GM12878 (cell line): ENCODE results near the gene ZNF276. TPM values are rescaled to one million over a fixed set of nuclear protein-coding genes. Genes with fewer than 3 reads are reported as not detected.

Experiments used
- ATAC-seq: fragments of 200-7000 bp; cut with Tn5 transposase; 3 replicates; pipeline ENCODE4 v1.9.1; 2020; ENCODE audit warnings: mild to moderate bottlenecking, moderate library complexity
- BruUV-seq: library from RNA; stranded (reverse); fragments of 400-500 nt; replicated peaks from 2 replicates; lab custom pipeline; 2021; lab: Mats Ljungman, UMichigan
- CTCF ChIA-PET: fragments of 300-600 bp; sonication (Branson Sonifier 250); formaldehyde crosslinking; extraction: SDS; loops from one replicate; lab custom pipeline; 2021; ENCODE audit warnings: inconsistent platforms; lab: Yijun Ruan, JAX
- POLR2A ChIA-PET: fragments of 350-600 bp; formaldehyde crosslinking; extraction: SDS; loops from one replicate; lab custom pipeline; 2021; ENCODE audit warnings: inconsistent platforms; lab: Charles Lee
- RAD21 ChIA-PET: fragments of 300-600 bp; sonication (Branson Sonifier 250); formaldehyde crosslinking; loops from one replicate; lab custom pipeline; 2023; ENCODE audit warnings: antibody characterized with exemption; ENCODE audit not compliant: unreplicated experiment; lab: Charles Lee
- SMC1A ChIA-PET: fragments of 300-600 bp; sonication (Branson Sonifier 250); formaldehyde crosslinking; loops from one replicate; lab custom pipeline; 2023; ENCODE audit not compliant: unreplicated experiment, uncharacterized antibody; lab: Charles Lee
- DNase-seq: peaks from one replicate; pipeline ENCODE4 v3.0.0-alpha.2; 2011; ENCODE audit warnings: low read depth, low spot score
- FAIRE-seq: peaks from 3 replicates; lab custom pipeline; 2011; peaks lifted over from hg19 to GRCh38; lab: Jason Lieb, UNC
- H2AFZ ChIP-seq: 2 replicates; pipeline ENCODE4 v1.6.0; 2011; ENCODE audit warnings: low read depth, low read length, control low read depth; ENCODE audit not compliant: control insufficient read depth
- H3K27ac ChIP-seq: 2 replicates; pipeline ENCODE4 v1.5.1; 2011; ENCODE audit warnings: control low read depth; ENCODE audit not compliant: control insufficient read depth, insufficient read depth
- H3K27me3 ChIP-seq, 2 experiments: replicated peaks in 1 of 2; 2 replicates each; pipeline versions ENCODE4 v1.6.0 to v1.6.1; 2011; ENCODE audit warnings: low read length in 1 of 2; ENCODE audit not compliant: control insufficient read depth in 2 of 2, insufficient read depth in 2 of 2
- H3K36me3 ChIP-seq, 2 experiments: 2 replicates each; pipeline ENCODE4 v1.5.1; 2011; ENCODE audit warnings: low read length in 1 of 2; ENCODE audit not compliant: control insufficient read depth in 2 of 2, insufficient read depth in 2 of 2
- H3K4me1 ChIP-seq: 2 replicates; pipeline ENCODE4 v1.6.1; 2011; ENCODE audit warnings: mild to moderate bottlenecking, low read length, moderate library complexity, mixed read lengths; ENCODE audit not compliant: control insufficient read depth, insufficient read depth
- H3K4me2 ChIP-seq: 2 replicates; pipeline ENCODE4 v1.6.0; 2011; ENCODE audit warnings: control low read depth; ENCODE audit not compliant: control insufficient read depth, insufficient read depth
- H3K4me3 ChIP-seq: fragments of 200-600 bp; sonication (generic); 2 replicates; pipeline ENCODE4 v1.5.1; 2016
- H3K79me2 ChIP-seq: 2 replicates; pipeline ENCODE4 v1.6.0; 2011; ENCODE audit warnings: low read length; ENCODE audit not compliant: control insufficient read depth, insufficient read depth
- H3K9ac ChIP-seq: 2 replicates; pipeline ENCODE4 v1.8.0; 2011; ENCODE audit warnings: low read length, control low read depth, mixed read lengths; ENCODE audit not compliant: control insufficient read depth, insufficient read depth
- H3K9me3 ChIP-seq: replicated peaks from 3 replicates; pipeline ENCODE4 v1.5.1; 2011; ENCODE audit warnings: mild to moderate bottlenecking, low read length; ENCODE audit not compliant: control insufficient read depth, insufficient read depth
- H4K20me1 ChIP-seq: 2 replicates; pipeline ENCODE4 v1.6.0; 2011; ENCODE audit not compliant: control insufficient read depth, insufficient read depth
- CUX1 ChIP-seq: IDR thresholded peaks from 2 replicates; pipeline ENCODE4 v1.6.1; 2012; ENCODE audit warnings: improper control_type of control experiment, low read depth, low read length; ENCODE audit not compliant: insufficient replicate concordance
- EGR1 ChIP-seq, 2 experiments: IDR thresholded peaks; 1 replicate in 1 of 2; 2 replicates in 1 of 2; pipeline ENCODE4 v1.6.1; 2011 to 2012; ENCODE audit warnings: low read depth in 2 of 2, low read length in 2 of 2, borderline replicate concordance in 1 of 2, mild to moderate bottlenecking in 1 of 2, moderate library complexity in 1 of 2
- FOS ChIP-seq: IDR thresholded peaks from 3 replicates; pipeline ENCODE4 v1.6.1; 2011; ENCODE audit warnings: borderline replicate concordance; ENCODE audit not compliant: insufficient read length; ENCODE audit errors: extremely low read depth
- HSF1 ChIP-seq: fragments of 150-350 bp; IDR thresholded peaks from 2 replicates; pipeline ENCODE4 v1.6.1; 2014; ENCODE audit warnings: mild to moderate bottlenecking, low read depth, low read length
- IKZF2 ChIP-seq, 2 experiments: fragments of 450-650 bp; IDR thresholded peaks; 2 replicates each; pipeline ENCODE4 v1.6.1; 2017; ENCODE audit warnings: mild to moderate bottlenecking in 2 of 2, moderate library complexity in 2 of 2
- NBN ChIP-seq: fragments of 450-650 bp; IDR thresholded peaks from 2 replicates; pipeline ENCODE4 v1.6.1; 2016
- PAX5 ChIP-seq: IDR thresholded peaks from 2 replicates; pipeline ENCODE4 v1.6.1; 2011; ENCODE audit warnings: low read depth, low read length, borderline replicate concordance
- SREBF1 ChIP-seq: IDR thresholded peaks from 2 replicates; pipeline ENCODE4 v1.6.1; 2012; ENCODE audit warnings: mild to moderate bottlenecking, low read length
- ZBED1 ChIP-seq: IDR thresholded peaks from 2 replicates; pipeline ENCODE4 v1.6.1; 2016; ENCODE audit warnings: borderline replicate concordance
- ZBTB33 ChIP-seq: fragments of 450-650 bp; IDR thresholded peaks from 2 replicates; pipeline ENCODE4 v1.6.1; 2017; ENCODE audit warnings: mild to moderate bottlenecking
- ZNF207 ChIP-seq: fragments of 450-650 bp; IDR thresholded peaks from 2 replicates; pipeline ENCODE4 v1.6.1; 2014; ENCODE audit warnings: antibody characterized with exemption, mild to moderate bottlenecking, borderline replicate concordance
- WGBS: methylation state at CpG from one replicate; pipeline ENCODE4 v1.1.6; 2016; ENCODE audit warnings: low lambda C conversion rate; ENCODE audit not compliant: insufficient replicate concordance, insufficient coverage; ENCODE audit errors: missing lambda C conversion rate; 5-methylcytosine and 5-hydroxymethylcytosine counted together
- in situ Hi-C: fragments of 300-500 bp; cut with MboI; formaldehyde crosslinking; loops from 9 replicates; pipeline ENCODE4 v1.14.3; 2018; ENCODE audit warnings: mixed read lengths
- intact Hi-C: fragments of 100-400 bp; cut with micrococcal nuclease; formaldehyde crosslinking; loops from one replicate; pipeline ENCODE4 v1.14.2; 2022; ENCODE audit not compliant: unreplicated experiment
- polyA plus RNA-seq, 11 experiments: library from polyadenylated mRNA; depleted of rRNA in 4 of 11; unstranded in 6 of 11; stranded (reverse) in 5 of 11; fragments of >200 nt; fragmentation: Nextera tagmentation in 4 of 11; fragmentation: Illumina TruSeq in 1 of 11; extraction: Ambion mirVana in 4 of 11; extraction: Trizol in 1 of 11; gene quantifications; 1 replicate in 1 of 11; 2 replicates in 10 of 11; pipeline versions ENCODE4 v1.2.1 to v1.2.3, GENCODE V29; 2011 to 2016; ENCODE audit warnings: inconsistent platforms in 2 of 11, missing spikeins in 2 of 11, low read depth in 1 of 11
- total RNA-seq, 4 experiments: library from RNA; depleted of rRNA in 3 of 4; stranded (reverse); fragments of >200 nt in 3 of 4; fragmentation: Illumina TruSeq in 1 of 4; extraction: Trizol in 1 of 4; gene quantifications; 2 replicates each; pipeline versions ENCODE4 v1.2.1 to v1.2.3, GENCODE V29; 2013 to 2021
- TF ChIP-seq, protein P1 (sequence below): fragments of 450-650 bp; IDR thresholded peaks from 2 replicates; pipeline ENCODE4 v1.6.1; 2016; ENCODE audit warnings: mild to moderate bottlenecking

Gene ZNF276
- total and polyA plus RNA-seq, 10 of the 15 experiments (the other 5 are each of a cell fraction or from before 2014, with no cell fraction given), result 0.27 to 22.7 (median 8.7) TPM

DNA sequence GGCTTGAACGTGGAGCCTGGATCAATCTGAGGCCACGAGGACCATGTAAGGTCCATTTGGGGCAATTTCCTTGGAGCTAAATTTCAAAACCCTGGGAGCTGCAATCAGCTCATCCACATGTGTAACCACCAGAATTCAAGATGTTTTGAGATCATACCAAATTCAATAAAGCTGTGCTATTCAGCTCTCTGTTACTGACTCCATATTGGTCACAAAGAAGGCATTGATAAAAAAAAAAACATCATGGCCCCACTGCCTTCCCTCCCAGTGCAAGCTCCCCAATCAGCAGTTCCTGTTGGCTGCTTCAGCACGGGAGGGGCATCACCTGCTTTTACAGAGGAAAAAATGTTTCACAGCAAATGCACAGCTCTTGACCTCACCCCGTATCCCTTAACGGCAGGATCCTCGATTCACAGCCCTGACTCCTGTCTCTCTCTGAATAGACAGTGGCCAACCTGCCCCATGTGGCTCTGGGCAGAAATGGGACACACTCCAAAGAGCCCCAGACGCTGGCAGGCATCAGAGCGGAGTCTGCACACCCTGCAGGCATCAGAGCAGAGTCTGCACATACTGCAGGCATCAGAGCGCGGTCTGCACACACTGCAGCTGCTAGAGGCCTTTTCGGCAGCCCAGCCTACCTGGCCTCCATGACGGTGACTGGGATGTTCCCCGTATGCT is 58.0 kb downstream of the ZNF276 start (continued):
- TF ChIP-seq CUX1 (no peak), NBN (no peak)

DNA sequence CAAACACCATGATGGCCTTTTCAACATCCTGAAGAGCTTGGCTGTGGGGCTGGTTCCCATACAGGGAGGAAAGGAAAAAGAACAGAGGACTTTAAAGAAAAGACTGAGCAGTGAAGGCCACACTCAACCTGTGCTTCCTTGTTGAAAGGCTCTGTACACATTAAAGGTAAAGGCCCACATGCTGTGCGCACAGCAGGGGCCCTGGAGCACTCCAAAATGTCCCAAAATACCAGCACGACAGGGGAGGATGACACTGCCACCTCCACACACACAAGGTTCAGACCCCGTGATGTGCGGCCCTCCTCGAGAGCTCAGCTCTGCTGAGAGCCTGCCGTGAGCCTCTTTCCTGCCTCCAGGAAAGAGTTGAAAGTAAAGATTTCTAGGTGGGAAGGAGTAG is 58.6 kb downstream of the ZNF276 start:
- DNase-seq (no peak), FAIRE-seq (no peak)
- H3K36me3 ChIP-seq, result peaks cover 10 to 31% of the 10 kb centered on the region in 2 experiments; a peak in 3 of 4 replicates
- TF ChIP-seq SREBF1 (no peak), HSF1 (no peak), PAX5 (no peak), EGR1 (IDR thresholded peaks at IDR 0.05; ENCODE audit: borderline replicate concordance in 1 of 2, low read depth in 2 of 2, low read length in 2 of 2) (no peak), FOS (no peak), ZNF207 (no peak), ZBED1 (no peak), IKZF2 (IDR thresholded peaks at IDR 0.05) (no peak), ZBTB33 (no peak)
- TF ChIP-seq, protein P1, sequence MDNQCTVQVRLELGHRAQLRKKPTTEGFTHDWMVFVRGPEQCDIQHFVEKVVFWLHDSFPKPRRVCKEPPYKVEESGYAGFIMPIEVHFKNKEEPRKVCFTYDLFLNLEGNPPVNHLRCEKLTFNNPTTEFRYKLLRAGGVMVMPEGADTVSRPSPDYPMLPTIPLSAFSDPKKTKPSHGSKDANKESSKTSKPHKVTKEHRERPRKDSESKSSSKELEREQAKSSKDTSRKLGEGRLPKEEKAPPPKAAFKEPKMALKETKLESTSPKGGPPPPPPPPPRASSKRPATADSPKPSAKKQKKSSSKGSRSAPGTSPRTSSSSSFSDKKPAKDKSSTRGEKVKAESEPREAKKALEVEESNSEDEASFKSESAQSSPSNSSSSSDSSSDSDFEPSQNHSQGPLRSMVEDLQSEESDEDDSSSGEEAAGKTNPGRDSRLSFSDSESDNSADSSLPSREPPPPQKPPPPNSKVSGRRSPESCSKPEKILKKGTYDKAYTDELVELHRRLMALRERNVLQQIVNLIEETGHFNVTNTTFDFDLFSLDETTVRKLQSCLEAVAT, result no peak

More for the DNA sequence above, 58.6 kb downstream of the ZNF276 start:
- intact Hi-C loops (no loop called here), in situ Hi-C loops (no loop called here)
- H3K79me2 ChIP-seq, result no peaks in the 10 kb centered on the region
- RAD21 ChIA-PET, result no interaction called here
- no peak for ATAC-seq
- 96% methylated on average over 6 of the region's 6 CpGs for WGBS
- no peak overlapping the region for H3K27ac ChIP-seq
- no peak overlapping the region for H3K4me2 ChIP-seq
- H3K4me1 ChIP-seq, result no peaks in the 10 kb centered on the region
- no peak overlapping the region for H3K9ac ChIP-seq
- POLR2A ChIA-PET, result no interaction called here
- no peak overlapping the region for H2AFZ ChIP-seq
- H4K20me1 ChIP-seq, result no peaks in the 10 kb centered on the region
- H3K27me3 ChIP-seq, result no peaks in the 10 kb centered on the region
- CTCF ChIA-PET, result interaction anchor here (0.6 kb wide), 1 partner anchor 38 kb away, joined by 3 read pairs; no protein-coding TSS in a partner anchor
- no peaks in the 10 kb centered on the region for H3K9me3 ChIP-seq
- no TSS peak for BruUV-seq
- no peak overlapping the region for H3K4me3 ChIP-seq
- SMC1A ChIA-PET, result interaction anchor here (0.6 kb wide), 1 partner anchor 9 kb away, joined by 3 read pairs; no protein-coding TSS in a partner anchor
